GM23338 (cell line): Measurements from ENCODE around the gene SNX4. TPM values are rescaled to one million over a fixed set of nuclear protein-coding genes. Genes with fewer than 3 reads are reported as not detected.

Experiments
- ATAC-seq: fragments of 200-7000 bp; cut with Tn5 transposase; 3 replicates; pipeline ENCODE4 v1.9.1; 2020
- DNase-seq: peaks from one replicate; pipeline ENCODE4 v3.0.0-alpha.2; 2015; ENCODE audit warnings: low spot score
- H2AFZ ChIP-seq: fragments of 200-600 bp; sonication (generic); 2 replicates; pipeline ENCODE4 v1.8.0; 2016; ENCODE audit warnings: antibody characterized with exemption, mild to moderate bottlenecking, moderate library complexity
- H3F3A ChIP-seq: fragments of 200-600 bp; sonication (generic); replicated peaks from 2 replicates; pipeline ENCODE4 v1.8.0; 2017; ENCODE audit warnings: antibody characterized with exemption, mixed run types, low read depth
- H3K27ac ChIP-seq: fragments of 200-600 bp; sonication (generic); 2 replicates; pipeline ENCODE4 v1.6.1; 2016; ENCODE audit warnings: low read depth
- H3K27me3 ChIP-seq: fragments of 200-600 bp; sonication (generic); 2 replicates; pipeline ENCODE4 v1.8.0; 2016; ENCODE audit warnings: mild to moderate bottlenecking, mixed run types, moderate library complexity; ENCODE audit not compliant: insufficient read depth
- H3K36me3 ChIP-seq: fragments of 200-600 bp; sonication (generic); 2 replicates; pipeline ENCODE4 v1.8.0; 2016; ENCODE audit warnings: mild to moderate bottlenecking; ENCODE audit not compliant: insufficient read depth
- H3K4me1 ChIP-seq: fragments of 200-600 bp; sonication (generic); 2 replicates; pipeline ENCODE4 v1.8.0; 2016; ENCODE audit warnings: mild to moderate bottlenecking, moderate library complexity; ENCODE audit not compliant: insufficient read depth
- H3K4me2 ChIP-seq: fragments of 200-600 bp; sonication (generic); 2 replicates; pipeline ENCODE4 v1.7.1; 2017; ENCODE audit warnings: mixed run types
- H3K4me3 ChIP-seq: fragments of 200-600 bp; sonication (generic); 2 replicates; pipeline ENCODE4 v1.6.1; 2016; ENCODE audit warnings: mixed run types
- H3K79me2 ChIP-seq: fragments of 200-600 bp; sonication (generic); replicated peaks from 2 replicates; pipeline ENCODE4 v1.8.0; 2017; ENCODE audit warnings: mild to moderate bottlenecking; ENCODE audit not compliant: insufficient read depth
- H3K9me2 ChIP-seq: fragments of 200-600 bp; sonication (generic); 2 replicates; pipeline ENCODE4 v1.8.0; 2017; ENCODE audit not compliant: insufficient read depth
- H4K20me1 ChIP-seq: fragments of 200-600 bp; sonication (generic); replicated peaks from 2 replicates; pipeline ENCODE4 v1.8.0; 2017; ENCODE audit warnings: mild to moderate bottlenecking; ENCODE audit not compliant: insufficient read depth
- H3K27ac Mint-ChIP-seq: 2 replicates; pipeline ENCODE4 v1.8.0; 2020; ENCODE audit warnings: inconsistent platforms, mild to moderate bottlenecking, moderate library complexity, mixed read lengths
- H3K27me3 Mint-ChIP-seq: 3 replicates; pipeline ENCODE4 v1.8.0; 2022; ENCODE audit warnings: low read depth, mild to moderate bottlenecking, moderate library complexity, mixed read lengths, inconsistent platforms; ENCODE audit not compliant: insufficient read depth, poor library complexity
- H3K36me3 Mint-ChIP-seq: 3 replicates; pipeline ENCODE4 v1.8.0; 2021; ENCODE audit warnings: low read depth, mild to moderate bottlenecking, inconsistent platforms, moderate library complexity, mixed read lengths
- H3K4me1 Mint-ChIP-seq: 3 replicates; pipeline ENCODE4 v1.8.0; 2020; ENCODE audit warnings: mild to moderate bottlenecking, inconsistent platforms, mixed read lengths
- H3K4me3 Mint-ChIP-seq: 3 replicates; pipeline ENCODE4 v1.8.0; 2021; ENCODE audit warnings: moderate library complexity, mild to moderate bottlenecking, inconsistent platforms, mixed read lengths
- H3K9me3 Mint-ChIP-seq: 3 replicates; pipeline ENCODE4 v1.8.0; 2020; ENCODE audit warnings: moderate library complexity, mild to moderate bottlenecking, inconsistent platforms, mixed read lengths
- CTCF ChIP-seq, 2 experiments: fragments of 200-600 bp in 1 of 2; sonication (generic) in 1 of 2; conservative IDR thresholded peaks; 2 replicates each; pipeline versions ENCODE4 v1.5.1 to v1.6.1; 2016 to 2017; ENCODE audit warnings: antibody characterized with exemption in 2 of 2, low read depth in 2 of 2, mild to moderate bottlenecking in 2 of 2, moderate library complexity in 1 of 2
- ETS1 ChIP-seq: IDR thresholded peaks from 2 replicates; pipeline ENCODE4 v1.6.1; 2016; ENCODE audit warnings: antibody characterized with exemption
- JUNB ChIP-seq: IDR thresholded peaks from one replicate; pipeline ENCODE4 v1.6.1; 2016; ENCODE audit warnings: antibody characterized with exemption; ENCODE audit not compliant: unreplicated experiment
- ZNF114 ChIP-seq: fragments of 250-450 bp; sonication (Bioruptor Pico); IDR thresholded peaks from 2 replicates; pipeline ENCODE4 v1.5.0; 2020; ENCODE audit warnings: mild to moderate bottlenecking, moderate library complexity
- ZNF462 ChIP-seq: fragments of 250-450 bp; sonication (Bioruptor Pico); IDR thresholded peaks from 2 replicates; pipeline ENCODE4 v1.5.0; 2020; ENCODE audit warnings: mild to moderate bottlenecking, moderate library complexity
- polyA plus RNA-seq: library from polyadenylated mRNA; unstranded; fragments of >200 nt; fragmentation: Nextera tagmentation; extraction: Ambion mirVana; gene quantifications from 2 replicates; pipeline ENCODE4 v1.2.1, GENCODE V29; 2016
- total RNA-seq: library from RNA; depleted of rRNA; stranded (reverse); fragments of >200 nt; shearing (Covaris generic); gene quantifications from 2 replicates; pipeline ENCODE4 v1.2.3, GENCODE V29; 2014

SNX4 gene
- total and polyA plus RNA-seq, 2 experiments from 2014 or later, result 13.0 to 27.8 TPM

- no peak for ATAC-seq
- DNase-seq, result no peak
- H3K4me1 Mint-ChIP-seq, result peaks cover 3% of the 10 kb centered on the region; the same call in 1 of the 3 replicates
- H3K4me3 ChIP-seq, result no peak overlapping the region
- no peaks in the 10 kb centered on the region for H3K36me3 Mint-ChIP-seq
- no peak overlapping the region for H2AFZ ChIP-seq
- H3K4me3 Mint-ChIP-seq, result no peak overlapping the region
- H3K27ac Mint-ChIP-seq, result no peak overlapping the region
- no peak for TF ChIP-seq ETS1
- no peak for TF ChIP-seq JUNB
- no peak for TF ChIP-seq ZNF462 (CRISPR knock-in tag)
- peaks cover 6% of the 10 kb centered on the region for H3K27me3 Mint-ChIP-seq
- no peaks in the 10 kb centered on the region for H3K27me3 ChIP-seq
- H3K9me3 Mint-ChIP-seq, result peaks cover 2% of the 10 kb centered on the region; the same call in 2 of the 3 replicates
- no peak overlapping the region for H3K4me2 ChIP-seq
- H4K20me1 ChIP-seq, result no peaks in the 10 kb centered on the region
- H3K79me2 ChIP-seq, result no peaks in the 10 kb centered on the region
- no peaks in the 10 kb centered on the region for H3K36me3 ChIP-seq
- no peaks in the 10 kb centered on the region for H3K4me1 ChIP-seq
- H3F3A ChIP-seq, result no peaks in the 10 kb centered on the region
- no peaks in the 10 kb centered on the region for H3K9me2 ChIP-seq
- H3K27ac ChIP-seq, result no peak overlapping the region
Observed at GRCh38 chr3:125410922-125411321, 109.1 kb downstream of the SNX4 start.

- H3K27me3 Mint-ChIP-seq, result no peaks in the 10 kb centered on the region
- no peak overlapping the region for H3K27ac ChIP-seq
- H3K4me3 ChIP-seq, result no peak overlapping the region
- no peak overlapping the region for H2AFZ ChIP-seq
- no peaks in the 10 kb centered on the region for H3K9me2 ChIP-seq
- H3K4me1 Mint-ChIP-seq, result 0 out of 3 replicates have a peak, but pooled peaks cover 3% of the 10 kb centered on the region
- ATAC-seq (no peak), DNase-seq (no peak)
- no peaks in the 10 kb centered on the region for H3K4me1 ChIP-seq
- H3K36me3 Mint-ChIP-seq, result no peaks in the 10 kb centered on the region
- H3K36me3 ChIP-seq, result no peaks in the 10 kb centered on the region
- no peak overlapping the region for H3K27ac Mint-ChIP-seq
- H3K4me2 ChIP-seq, result no peak overlapping the region
- H3K27me3 ChIP-seq, result no peaks in the 10 kb centered on the region
- no peaks in the 10 kb centered on the region; the same call in 1 of the 2 replicates for H4K20me1 ChIP-seq
- H3K9me3 Mint-ChIP-seq, result peaks cover 3% of the 10 kb centered on the region; the same call in 2 of the 3 replicates
- no peaks in the 10 kb centered on the region for H3F3A ChIP-seq
- no peak overlapping the region for H3K4me3 Mint-ChIP-seq
- H3K79me2 ChIP-seq, result no peaks in the 10 kb centered on the region
- TF ChIP-seq ZNF114 (no peak), CTCF (conservative IDR thresholded peaks at IDR 0.05; ENCODE audit: low read depth in 2 of 2) (no peak), JUNB (no peak)
Observed at GRCh38 chr3:125406070-125406469, 113.9 kb downstream of the SNX4 start.
